B cell (primary cell): ENCODE measurements around the gene PLCG2.

Source experiments
- CTCF ChIP-seq: fragments of 200-600 bp; IDR thresholded peaks from one replicate; pipeline ENCODE4 v1.8.0; 2022; ENCODE audit warnings: antibody characterized with exemption, mild to moderate bottlenecking
- EZH2 ChIP-seq: IDR thresholded peaks from 2 replicates; pipeline ENCODE4 v1.6.1; 2012; ENCODE audit warnings: borderline replicate concordance, low read depth, mild to moderate bottlenecking, moderate library complexity, low read length; ENCODE audit not compliant: insufficient read depth, poor library complexity, severe bottlenecking

GRCh38 chr16:81864646-81865382, 85.7 kb downstream of the PLCG2 start:
- TF ChIP-seq CTCF, result no peak
- no peak for TF ChIP-seq EZH2
